SK-N-SH (cell line): ENCODE results near the gene ARF5.

Experiments used
- EP300 ChIP-seq, 2 experiments: IDR thresholded peaks; 2 replicates each; pipeline versions ENCODE4 v1.4.0 to v1.6.1; 2012; ENCODE audit warnings: borderline replicate concordance in 1 of 2, low read depth in 1 of 2, low read length in 1 of 2
- EZH2phosphoT487 ChIP-seq: fragments of 200-600 bp; sonication (generic); IDR thresholded peaks from 2 replicates; pipeline ENCODE4 v1.6.1; 2017; ENCODE audit warnings: low read depth, mixed run types, mild to moderate bottlenecking, antibody characterized with exemption, moderate library complexity, borderline replicate concordance
- JUND ChIP-seq: IDR thresholded peaks from 2 replicates; pipeline ENCODE4 v1.4.0; 2012
- NFIC ChIP-seq: IDR thresholded peaks from 2 replicates; pipeline ENCODE4 v1.4.0; 2012; ENCODE audit warnings: borderline replicate concordance
- RAD21 ChIP-seq: IDR thresholded peaks from 2 replicates; pipeline ENCODE4 v1.6.1; 2012; ENCODE audit warnings: mild to moderate bottlenecking, low read length
- SMC3 ChIP-seq: IDR thresholded peaks from 2 replicates; pipeline ENCODE4 v1.6.1; 2012; ENCODE audit warnings: low read depth, low read length, improper control_type of control experiment
- TF ChIP-seq, protein P1 (sequence below): fragments of 200-600 bp; sonication (generic); IDR thresholded peaks from 2 replicates; pipeline ENCODE4 v1.6.1; 2017; ENCODE audit warnings: antibody characterized with exemption, mild to moderate bottlenecking, moderate library complexity
- TF ChIP-seq, protein P2 (sequence below): IDR thresholded peaks from 2 replicates; pipeline ENCODE4; 2012

DNA sequence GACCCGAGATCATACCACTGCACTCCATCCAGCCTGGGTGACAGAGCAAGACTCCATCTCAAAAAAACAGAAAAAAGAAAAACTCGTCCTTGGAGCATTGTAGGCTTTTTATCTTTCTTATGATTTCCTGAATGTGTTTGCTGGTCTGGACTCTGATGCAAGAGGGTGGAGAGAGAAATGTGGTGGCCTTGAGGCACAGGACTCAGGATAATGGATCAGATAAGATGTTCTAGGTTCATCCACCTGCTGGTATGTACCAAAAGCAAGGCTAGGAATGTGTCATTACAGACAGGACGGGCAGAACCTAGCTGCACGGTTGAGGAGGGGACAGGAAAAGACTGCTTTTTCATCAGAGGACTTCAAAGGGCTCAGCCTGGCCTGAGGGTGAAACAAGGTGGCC is 36.3 kb upstream of the ARF5 start:
- TF ChIP-seq, protein P1, sequence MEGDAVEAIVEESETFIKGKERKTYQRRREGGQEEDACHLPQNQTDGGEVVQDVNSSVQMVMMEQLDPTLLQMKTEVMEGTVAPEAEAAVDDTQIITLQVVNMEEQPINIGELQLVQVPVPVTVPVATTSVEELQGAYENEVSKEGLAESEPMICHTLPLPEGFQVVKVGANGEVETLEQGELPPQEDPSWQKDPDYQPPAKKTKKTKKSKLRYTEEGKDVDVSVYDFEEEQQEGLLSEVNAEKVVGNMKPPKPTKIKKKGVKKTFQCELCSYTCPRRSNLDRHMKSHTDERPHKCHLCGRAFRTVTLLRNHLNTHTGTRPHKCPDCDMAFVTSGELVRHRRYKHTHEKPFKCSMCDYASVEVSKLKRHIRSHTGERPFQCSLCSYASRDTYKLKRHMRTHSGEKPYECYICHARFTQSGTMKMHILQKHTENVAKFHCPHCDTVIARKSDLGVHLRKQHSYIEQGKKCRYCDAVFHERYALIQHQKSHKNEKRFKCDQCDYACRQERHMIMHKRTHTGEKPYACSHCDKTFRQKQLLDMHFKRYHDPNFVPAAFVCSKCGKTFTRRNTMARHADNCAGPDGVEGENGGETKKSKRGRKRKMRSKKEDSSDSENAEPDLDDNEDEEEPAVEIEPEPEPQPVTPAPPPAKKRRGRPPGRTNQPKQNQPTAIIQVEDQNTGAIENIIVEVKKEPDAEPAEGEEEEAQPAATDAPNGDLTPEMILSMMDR: no peak
- TF ChIP-seq JUND: no peak
- no peak for TF ChIP-seq NFIC
- no peak for TF ChIP-seq EZH2phosphoT487
- TF ChIP-seq RAD21: no peak
- TF ChIP-seq SMC3: no peak
- TF ChIP-seq EP300 (IDR thresholded peaks at IDR 0.05; ENCODE audit: borderline replicate concordance in 1 of 2, low read depth in 1 of 2, low read length in 1 of 2): no peak
- TF ChIP-seq, protein P2, sequence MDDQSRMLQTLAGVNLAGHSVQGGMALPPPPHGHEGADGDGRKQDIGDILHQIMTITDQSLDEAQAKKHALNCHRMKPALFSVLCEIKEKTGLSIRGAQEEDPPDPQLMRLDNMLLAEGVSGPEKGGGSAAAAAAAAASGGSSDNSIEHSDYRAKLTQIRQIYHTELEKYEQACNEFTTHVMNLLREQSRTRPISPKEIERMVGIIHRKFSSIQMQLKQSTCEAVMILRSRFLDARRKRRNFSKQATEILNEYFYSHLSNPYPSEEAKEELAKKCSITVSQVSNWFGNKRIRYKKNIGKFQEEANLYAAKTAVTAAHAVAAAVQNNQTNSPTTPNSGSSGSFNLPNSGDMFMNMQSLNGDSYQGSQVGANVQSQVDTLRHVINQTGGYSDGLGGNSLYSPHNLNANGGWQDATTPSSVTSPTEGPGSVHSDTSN: no peak
